ENCODE measurements around the gene DMXL1. TPM values are rescaled to one million over a fixed set of nuclear protein-coding genes. Genes with fewer than 3 reads are reported as not detected.

The DMXL1 gene
- polyA plus RNA-seq, 2 of the 4 experiments (the other 2 are of a cell fraction) = 8.4 to 28.8 TPM

DNA sequence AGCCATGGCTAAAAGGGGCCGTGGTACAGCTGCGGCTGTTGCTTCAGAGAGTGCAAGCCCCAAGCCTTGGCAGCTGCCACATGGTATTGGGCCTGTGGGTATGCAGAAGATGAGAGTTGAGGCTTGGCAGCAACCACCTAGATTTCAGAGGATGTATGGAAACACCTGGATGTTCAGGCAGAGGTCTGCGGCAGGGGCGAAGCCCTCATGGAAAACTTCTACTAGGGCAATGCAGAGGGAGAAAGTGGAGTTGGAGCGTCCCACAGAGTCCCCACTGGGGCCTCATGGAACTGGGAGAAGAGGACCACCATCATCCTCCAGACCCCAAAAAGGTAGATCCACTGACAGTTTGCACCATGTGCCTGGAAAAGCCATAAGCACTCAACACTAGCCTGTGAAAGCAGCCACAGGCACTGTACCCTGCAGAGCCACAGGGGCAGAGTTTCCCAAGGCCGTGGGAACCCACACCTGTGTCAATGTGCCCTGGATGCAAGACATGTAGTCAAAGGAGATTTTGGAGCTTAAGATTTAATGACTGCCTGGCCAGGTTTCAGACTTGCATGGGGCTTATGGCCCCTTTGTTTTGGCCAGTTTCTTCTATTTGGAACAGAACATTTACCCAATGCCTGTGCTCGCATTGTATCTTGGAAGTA is 65.9 kb downstream of the DMXL1 start:
- 96% methylated on average over 7 of the region's 7 CpGs for WGBS (ENCODE audit: missing lambda C conversion rate)
- FAIRE-seq = no peak
- Histone ChIP-seq H3K4me3 (no peak overlapping the region), H3K4me1 (peaks cover 3% of the 10 kb centered on the region; the same call in 2 of the 3 replicates), H3K27ac (no peak overlapping the region), H3K9me3 (peaks cover 20% of the 10 kb centered on the region), H3K4me2 (no peak overlapping the region)
- DNase-seq (ENCODE audit: low read depth in 1 of 2, low spot score in 1 of 2) = no peak
- POLR2A ChIA-PET = no interaction called here
- TF ChIP-seq, protein P1, sequence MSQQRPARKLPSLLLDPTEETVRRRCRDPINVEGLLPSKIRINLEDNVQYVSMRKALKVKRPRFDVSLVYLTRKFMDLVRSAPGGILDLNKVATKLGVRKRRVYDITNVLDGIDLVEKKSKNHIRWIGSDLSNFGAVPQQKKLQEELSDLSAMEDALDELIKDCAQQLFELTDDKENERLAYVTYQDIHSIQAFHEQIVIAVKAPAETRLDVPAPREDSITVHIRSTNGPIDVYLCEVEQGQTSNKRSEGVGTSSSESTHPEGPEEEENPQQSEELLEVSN (IDR thresholded peaks at IDR 0.05; ENCODE audit: borderline replicate concordance, low read depth) = no peak
- TF ChIP-seq JUN (IDR thresholded peaks at IDR 0.05) (no peak), RNF2 (IDR thresholded peaks at IDR 0.05; ENCODE audit: borderline replicate concordance, low read depth) (no peak), EHMT2 (IDR thresholded peaks at IDR 0.05; ENCODE audit: low read depth) (no peak), POLR2AphosphoS2 (conservative IDR thresholded peaks at IDR 0.05; ENCODE audit: low read length) (no peak), NR3C1 (IDR thresholded peaks at IDR 0.05) (no peak), JUNB (IDR thresholded peaks at IDR 0.05) (no peak)
- CTCF ChIA-PET = no interaction called here
- no peak for ATAC-seq

DNA sequence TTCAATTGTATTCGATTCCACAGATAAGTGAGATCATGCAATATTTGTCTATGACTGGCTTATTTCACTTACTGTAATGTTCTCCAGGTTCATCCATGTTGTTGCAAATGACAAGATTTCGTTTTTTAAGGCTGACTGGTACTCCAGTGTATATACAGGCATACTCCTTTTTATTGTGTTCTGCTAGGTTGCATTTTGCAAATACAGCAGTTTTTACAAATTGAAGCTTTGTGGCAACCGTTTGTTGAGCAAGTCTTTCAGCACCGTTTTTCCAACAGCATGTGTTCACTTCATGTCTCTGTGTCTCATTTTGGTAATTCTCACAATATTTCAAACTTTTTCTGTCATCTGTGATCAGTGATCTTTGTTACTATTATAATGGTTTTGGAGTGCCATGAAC is 82.7 kb downstream of the DMXL1 start:
- Histone ChIP-seq H3K4me1 (no peaks in the 10 kb centered on the region), H3K4me2 (no peak overlapping the region), H3K4me3 (no peak overlapping the region), H3K27ac (no peak overlapping the region), H3K9me3 (no peaks in the 10 kb centered on the region)
- FAIRE-seq (no peak), DNase-seq (ENCODE audit: low read depth in 1 of 2, low spot score in 1 of 2) (no peak), ATAC-seq (no peak)
- POLR2A ChIA-PET = no interaction called here
- TF ChIP-seq NFE2L2 (conservative IDR thresholded peaks at IDR 0.05; ENCODE audit: low read length) = no peak
- no peak for TF ChIP-seq FOSB (CRISPR knock-in tag; IDR thresholded peaks at IDR 0.05)
- no peak for TF ChIP-seq CEBPB (IDR thresholded peaks at IDR 0.05)
- no peak for TF ChIP-seq BHLHE40 (IDR thresholded peaks at IDR 0.05; ENCODE audit: low read depth, low read length)
- TF ChIP-seq MAFK (IDR thresholded peaks at IDR 0.05; ENCODE audit: partially characterized antibody) = peak; percentile 86
- no peak for TF ChIP-seq MYC (IDR thresholded peaks at IDR 0.05; ENCODE audit: borderline replicate concordance, low read length)
- WGBS (ENCODE audit: missing lambda C conversion rate) = 76% methylated on average over 4 of the region's 4 CpGs
- CTCF ChIA-PET = interaction anchor here (1.0 kb wide), 1 partner anchor 165 kb away, joined by 4 read pairs; the partner anchor contains the start of gene DTWD2

DNA sequence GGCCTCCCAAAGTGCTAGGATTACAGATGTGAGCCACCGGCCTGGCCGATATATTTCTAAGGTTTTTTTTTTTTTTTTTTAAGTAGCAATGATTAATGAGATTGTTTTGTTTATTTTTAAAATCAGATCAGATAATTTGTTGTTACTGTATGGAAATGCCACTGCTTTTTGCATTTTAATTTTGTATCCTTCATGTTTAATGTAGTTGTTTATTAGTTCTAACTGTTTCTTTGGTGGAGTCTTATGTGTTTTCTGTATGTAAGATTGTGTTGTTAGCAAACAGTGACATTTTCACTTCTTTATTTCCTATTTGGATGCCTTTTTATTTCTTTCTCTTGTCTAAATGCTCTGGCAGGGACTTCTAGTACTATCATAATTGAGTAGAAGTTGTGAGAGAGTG is 87.3 kb downstream of the DMXL1 start:
- WGBS (ENCODE audit: missing lambda C conversion rate) = 97% methylated on average over 2 of the region's 2 CpGs
- no peak for ATAC-seq
- no peak overlapping the region for H3K4me2 ChIP-seq

DNA sequence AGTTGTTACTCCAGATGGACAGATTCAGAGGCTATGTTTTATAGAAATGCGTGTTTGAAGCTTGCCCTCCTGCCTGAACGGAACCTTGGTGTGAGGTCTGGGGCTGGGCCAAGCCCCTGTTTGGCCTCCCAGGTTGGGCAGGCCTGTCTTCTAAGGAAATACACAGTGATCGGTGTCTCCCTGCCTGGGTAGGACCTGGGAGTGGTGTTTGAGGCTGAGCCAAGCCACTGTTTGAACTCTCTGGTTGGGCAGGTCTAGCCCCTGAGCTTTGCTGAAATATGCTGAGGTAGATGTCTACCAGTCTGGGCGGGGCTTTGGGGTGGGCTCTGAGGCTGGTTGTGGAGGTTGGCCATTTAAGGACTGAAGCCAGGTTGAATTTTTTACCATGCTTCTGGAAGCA is 90.5 kb downstream of the DMXL1 start:
- no peak overlapping the region for H3K4me3 ChIP-seq
- no peaks in the 10 kb centered on the region for H3K4me1 ChIP-seq
- ChIA-PET POLR2A (no interaction called here), CTCF (no interaction called here)
- no peak for TF ChIP-seq BHLHE40 (IDR thresholded peaks at IDR 0.05; ENCODE audit: low read depth, low read length)
- TF ChIP-seq, protein P2, sequence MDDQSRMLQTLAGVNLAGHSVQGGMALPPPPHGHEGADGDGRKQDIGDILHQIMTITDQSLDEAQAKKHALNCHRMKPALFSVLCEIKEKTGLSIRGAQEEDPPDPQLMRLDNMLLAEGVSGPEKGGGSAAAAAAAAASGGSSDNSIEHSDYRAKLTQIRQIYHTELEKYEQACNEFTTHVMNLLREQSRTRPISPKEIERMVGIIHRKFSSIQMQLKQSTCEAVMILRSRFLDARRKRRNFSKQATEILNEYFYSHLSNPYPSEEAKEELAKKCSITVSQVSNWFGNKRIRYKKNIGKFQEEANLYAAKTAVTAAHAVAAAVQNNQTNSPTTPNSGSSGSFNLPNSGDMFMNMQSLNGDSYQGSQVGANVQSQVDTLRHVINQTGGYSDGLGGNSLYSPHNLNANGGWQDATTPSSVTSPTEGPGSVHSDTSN (IDR thresholded peaks at IDR 0.05) = no peak
- TF ChIP-seq RNF2 (IDR thresholded peaks at IDR 0.05; ENCODE audit: borderline replicate concordance, low read depth) = no peak
- TF ChIP-seq, protein P3, sequence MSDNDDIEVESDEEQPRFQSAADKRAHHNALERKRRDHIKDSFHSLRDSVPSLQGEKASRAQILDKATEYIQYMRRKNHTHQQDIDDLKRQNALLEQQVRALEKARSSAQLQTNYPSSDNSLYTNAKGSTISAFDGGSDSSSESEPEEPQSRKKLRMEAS (IDR thresholded peaks at IDR 0.05) = no peak
- TF ChIP-seq KDM5A (IDR thresholded peaks at IDR 0.05) = no peak
- no peak for TF ChIP-seq FOXS1 (CRISPR knock-in tag; IDR thresholded peaks at IDR 0.05)
- H3K9me3 ChIP-seq = no peaks in the 10 kb centered on the region
- no peak overlapping the region for H3K4me2 ChIP-seq
- ATAC-seq (no peak), DNase-seq (ENCODE audit: low read depth in 1 of 2, low spot score in 1 of 2) (no peak), FAIRE-seq (no peak)
- H3K27ac ChIP-seq = no peak overlapping the region
- WGBS (ENCODE audit: missing lambda C conversion rate) = 84% methylated on average over 4 of the region's 4 CpGs

More for the DNA sequence above, 87.3 kb downstream of the DMXL1 start:
- ChIA-PET CTCF (interaction anchor here (0.9 kb wide), 1 partner anchor 581 kb away, joined by 5 read pairs; no protein-coding TSS in a partner anchor), POLR2A (no interaction called here)
- no peak overlapping the region for H3K27ac ChIP-seq
- DNase-seq (ENCODE audit: low read depth in 1 of 2, low spot score in 1 of 2) = no peak
- TF ChIP-seq ESRRA (IDR thresholded peaks at IDR 0.05; ENCODE audit: borderline replicate concordance, low read length) (no peak), TFCP2L1 (CRISPR knock-in tag; IDR thresholded peaks at IDR 0.05) (no peak), GATA3 (IDR thresholded peaks at IDR 0.05; ENCODE audit: borderline replicate concordance) (no peak), CBX8 (IDR thresholded peaks at IDR 0.05) (no peak)
- no peaks in the 10 kb centered on the region for H3K9me3 ChIP-seq
- FAIRE-seq = no peak
- no peaks in the 10 kb centered on the region for H3K4me1 ChIP-seq
- no peak overlapping the region for H3K4me3 ChIP-seq

All from A549 (cell line).